ENCODE measurements around the gene MRPL17. TPM values are rescaled to one million over a fixed set of nuclear protein-coding genes. Genes with fewer than 3 reads are reported as not detected.

MRPL17 gene
- total RNA-seq, 1 experiment from 2014 or later, result 77.1 TPM

DNA sequence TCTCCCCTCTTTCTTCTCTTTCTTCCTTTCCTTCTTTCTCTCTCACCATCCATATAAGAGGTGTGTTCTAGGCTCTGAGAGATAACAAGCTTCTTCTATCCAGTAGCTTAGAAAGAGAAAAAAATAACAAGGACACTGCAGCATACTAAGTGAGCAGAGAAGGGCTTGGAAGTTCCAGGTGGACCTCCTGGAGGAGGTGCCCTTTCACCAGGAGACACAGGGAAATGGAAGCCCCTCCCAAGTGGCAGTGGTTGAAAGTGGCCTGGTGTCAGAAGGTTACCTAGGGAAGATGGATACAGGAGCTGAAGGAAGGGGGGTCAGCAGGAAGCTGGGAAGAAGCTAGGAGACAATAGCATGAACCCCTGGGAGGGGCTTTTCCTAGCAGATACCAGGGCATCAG, 33.0 kb downstream of the MRPL17 start:
- no peak overlapping the region for H3K27ac Mint-ChIP-seq
- no peaks in the 10 kb centered on the region for H3K9me3 Mint-ChIP-seq
- H3K27me3 Mint-ChIP-seq (ENCODE audit: low read depth), result no peaks in the 10 kb centered on the region
- DNase-seq (ENCODE audit: low spot score), result no peak
- ChIA-PET POLR2A (no interaction called here), CTCF (interaction anchor here (1.8 kb wide), 1 partner anchor 17 kb away, joined by 6 read pairs; no protein-coding TSS in a partner anchor)
- no peak for ATAC-seq
- H3K36me3 Mint-ChIP-seq, result no peaks in the 10 kb centered on the region
- no peaks in the 10 kb centered on the region for H3K4me1 Mint-ChIP-seq
- no peak overlapping the region for H3K4me3 Mint-ChIP-seq
- TF ChIP-seq, protein P1, sequence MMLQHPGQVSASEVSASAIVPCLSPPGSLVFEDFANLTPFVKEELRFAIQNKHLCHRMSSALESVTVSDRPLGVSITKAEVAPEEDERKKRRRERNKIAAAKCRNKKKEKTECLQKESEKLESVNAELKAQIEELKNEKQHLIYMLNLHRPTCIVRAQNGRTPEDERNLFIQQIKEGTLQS (CRISPR knock-in tag; conservative IDR thresholded peaks at IDR 0.05), result no peak
- TF ChIP-seq, protein P2, sequence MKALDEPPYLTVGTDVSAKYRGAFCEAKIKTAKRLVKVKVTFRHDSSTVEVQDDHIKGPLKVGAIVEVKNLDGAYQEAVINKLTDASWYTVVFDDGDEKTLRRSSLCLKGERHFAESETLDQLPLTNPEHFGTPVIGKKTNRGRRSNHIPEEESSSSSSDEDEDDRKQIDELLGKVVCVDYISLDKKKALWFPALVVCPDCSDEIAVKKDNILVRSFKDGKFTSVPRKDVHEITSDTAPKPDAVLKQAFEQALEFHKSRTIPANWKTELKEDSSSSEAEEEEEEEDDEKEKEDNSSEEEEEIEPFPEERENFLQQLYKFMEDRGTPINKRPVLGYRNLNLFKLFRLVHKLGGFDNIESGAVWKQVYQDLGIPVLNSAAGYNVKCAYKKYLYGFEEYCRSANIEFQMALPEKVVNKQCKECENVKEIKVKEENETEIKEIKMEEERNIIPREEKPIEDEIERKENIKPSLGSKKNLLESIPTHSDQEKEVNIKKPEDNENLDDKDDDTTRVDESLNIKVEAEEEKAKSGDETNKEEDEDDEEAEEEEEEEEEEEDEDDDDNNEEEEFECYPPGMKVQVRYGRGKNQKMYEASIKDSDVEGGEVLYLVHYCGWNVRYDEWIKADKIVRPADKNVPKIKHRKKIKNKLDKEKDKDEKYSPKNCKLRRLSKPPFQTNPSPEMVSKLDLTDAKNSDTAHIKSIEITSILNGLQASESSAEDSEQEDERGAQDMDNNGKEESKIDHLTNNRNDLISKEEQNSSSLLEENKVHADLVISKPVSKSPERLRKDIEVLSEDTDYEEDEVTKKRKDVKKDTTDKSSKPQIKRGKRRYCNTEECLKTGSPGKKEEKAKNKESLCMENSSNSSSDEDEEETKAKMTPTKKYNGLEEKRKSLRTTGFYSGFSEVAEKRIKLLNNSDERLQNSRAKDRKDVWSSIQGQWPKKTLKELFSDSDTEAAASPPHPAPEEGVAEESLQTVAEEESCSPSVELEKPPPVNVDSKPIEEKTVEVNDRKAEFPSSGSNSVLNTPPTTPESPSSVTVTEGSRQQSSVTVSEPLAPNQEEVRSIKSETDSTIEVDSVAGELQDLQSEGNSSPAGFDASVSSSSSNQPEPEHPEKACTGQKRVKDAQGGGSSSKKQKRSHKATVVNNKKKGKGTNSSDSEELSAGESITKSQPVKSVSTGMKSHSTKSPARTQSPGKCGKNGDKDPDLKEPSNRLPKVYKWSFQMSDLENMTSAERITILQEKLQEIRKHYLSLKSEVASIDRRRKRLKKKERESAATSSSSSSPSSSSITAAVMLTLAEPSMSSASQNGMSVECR (CRISPR knock-in tag; IDR thresholded peaks at IDR 0.05; ENCODE audit: borderline replicate concordance), result no peak
- TF ChIP-seq TEAD4 (CRISPR knock-in tag; IDR thresholded peaks at IDR 0.05), result no peak
- no peak for TF ChIP-seq NFYB (CRISPR knock-in tag; conservative IDR thresholded peaks at IDR 0.05; ENCODE audit: low read depth)
- no peak for TF ChIP-seq ZNF232 (CRISPR knock-in tag; IDR thresholded peaks at IDR 0.05)
- TF ChIP-seq NFE2L1 (CRISPR knock-in tag; IDR thresholded peaks at IDR 0.05), result no peak
- TF ChIP-seq, protein P3, sequence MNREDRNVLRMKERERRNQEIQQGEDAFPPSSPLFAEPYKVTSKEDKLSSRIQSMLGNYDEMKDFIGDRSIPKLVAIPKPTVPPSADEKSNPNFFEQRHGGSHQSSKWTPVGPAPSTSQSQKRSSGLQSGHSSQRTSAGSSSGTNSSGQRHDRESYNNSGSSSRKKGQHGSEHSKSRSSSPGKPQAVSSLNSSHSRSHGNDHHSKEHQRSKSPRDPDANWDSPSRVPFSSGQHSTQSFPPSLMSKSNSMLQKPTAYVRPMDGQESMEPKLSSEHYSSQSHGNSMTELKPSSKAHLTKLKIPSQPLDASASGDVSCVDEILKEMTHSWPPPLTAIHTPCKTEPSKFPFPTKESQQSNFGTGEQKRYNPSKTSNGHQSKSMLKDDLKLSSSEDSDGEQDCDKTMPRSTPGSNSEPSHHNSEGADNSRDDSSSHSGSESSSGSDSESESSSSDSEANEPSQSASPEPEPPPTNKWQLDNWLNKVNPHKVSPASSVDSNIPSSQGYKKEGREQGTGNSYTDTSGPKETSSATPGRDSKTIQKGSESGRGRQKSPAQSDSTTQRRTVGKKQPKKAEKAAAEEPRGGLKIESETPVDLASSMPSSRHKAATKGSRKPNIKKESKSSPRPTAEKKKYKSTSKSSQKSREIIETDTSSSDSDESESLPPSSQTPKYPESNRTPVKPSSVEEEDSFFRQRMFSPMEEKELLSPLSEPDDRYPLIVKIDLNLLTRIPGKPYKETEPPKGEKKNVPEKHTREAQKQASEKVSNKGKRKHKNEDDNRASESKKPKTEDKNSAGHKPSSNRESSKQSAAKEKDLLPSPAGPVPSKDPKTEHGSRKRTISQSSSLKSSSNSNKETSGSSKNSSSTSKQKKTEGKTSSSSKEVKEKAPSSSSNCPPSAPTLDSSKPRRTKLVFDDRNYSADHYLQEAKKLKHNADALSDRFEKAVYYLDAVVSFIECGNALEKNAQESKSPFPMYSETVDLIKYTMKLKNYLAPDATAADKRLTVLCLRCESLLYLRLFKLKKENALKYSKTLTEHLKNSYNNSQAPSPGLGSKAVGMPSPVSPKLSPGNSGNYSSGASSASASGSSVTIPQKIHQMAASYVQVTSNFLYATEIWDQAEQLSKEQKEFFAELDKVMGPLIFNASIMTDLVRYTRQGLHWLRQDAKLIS (CRISPR knock-in tag; IDR thresholded peaks at IDR 0.05; ENCODE audit: borderline replicate concordance), result no peak
- TF ChIP-seq, protein P4, sequence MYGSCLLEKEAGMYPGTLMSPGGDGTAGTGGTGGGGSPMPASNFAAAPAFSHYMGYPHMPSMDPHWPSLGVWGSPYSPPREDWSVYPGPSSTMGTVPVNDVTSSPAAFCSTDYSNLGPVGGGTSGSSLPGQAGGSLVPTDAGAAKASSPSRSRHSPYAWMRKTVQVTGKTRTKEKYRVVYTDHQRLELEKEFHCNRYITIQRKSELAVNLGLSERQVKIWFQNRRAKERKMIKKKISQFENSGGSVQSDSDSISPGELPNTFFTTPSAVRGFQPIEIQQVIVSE (CRISPR knock-in tag; IDR thresholded peaks at IDR 0.05; ENCODE audit: borderline replicate concordance), result no peak
- no peak for TF ChIP-seq RELA (CRISPR knock-in tag; IDR thresholded peaks at IDR 0.05; ENCODE audit: borderline replicate concordance)

DNA sequence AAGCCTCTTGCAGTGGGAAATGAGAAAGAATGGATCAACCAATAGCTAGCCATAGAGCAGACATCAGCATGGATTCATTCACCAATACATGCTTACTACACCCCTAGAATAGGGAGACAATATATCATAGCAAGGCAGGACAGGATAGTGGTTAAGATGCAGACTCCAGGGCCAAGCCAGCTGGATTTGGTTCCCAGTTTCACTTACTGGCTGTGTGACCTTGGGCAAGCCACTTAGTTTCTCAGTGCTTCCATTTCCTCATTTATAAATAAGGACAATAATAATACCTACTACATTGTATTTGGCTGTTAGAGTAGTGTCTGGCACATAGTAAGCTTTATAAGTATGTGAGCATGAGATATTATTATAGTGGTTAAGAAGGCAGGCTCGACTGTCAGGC, 34.6 kb downstream of the MRPL17 start:
- H3K27me3 Mint-ChIP-seq (ENCODE audit: low read depth), result no peaks in the 10 kb centered on the region
- ATAC-seq (no peak), DNase-seq (ENCODE audit: low spot score) (no peak)
- H3K4me1 Mint-ChIP-seq, result no peaks in the 10 kb centered on the region
- POLR2A ChIA-PET, result no interaction called here
- no peaks in the 10 kb centered on the region for H3K9me3 Mint-ChIP-seq
- no peak overlapping the region for H3K27ac Mint-ChIP-seq
- CTCF ChIA-PET, result no interaction called here
- no peaks in the 10 kb centered on the region for H3K36me3 Mint-ChIP-seq
- no peak for TF ChIP-seq CREB1 (CRISPR knock-in tag; IDR thresholded peaks at IDR 0.05)
- no peak overlapping the region for H3K4me3 Mint-ChIP-seq

DNA sequence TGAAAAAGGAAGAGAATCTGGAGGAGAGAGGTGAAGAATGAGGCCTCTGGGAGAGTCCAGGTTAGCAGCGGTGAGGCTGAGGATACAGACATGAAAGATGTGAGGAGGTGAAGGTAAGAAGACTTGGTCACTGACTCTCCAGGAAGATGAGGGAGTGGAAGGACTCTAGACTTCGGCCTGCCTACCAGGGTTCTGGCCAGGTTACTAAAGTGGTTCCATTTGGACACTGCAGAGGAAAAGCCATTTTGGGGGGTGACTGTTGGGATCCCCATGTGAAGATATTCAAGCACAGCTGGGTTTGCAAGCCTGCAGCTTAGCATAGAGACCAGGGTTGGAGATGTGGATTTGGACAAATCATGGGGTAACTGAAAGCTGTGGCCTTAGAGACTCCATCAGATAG, 35.3 kb downstream of the MRPL17 start:
- Mint-ChIP-seq H3K36me3 (no peaks in the 10 kb centered on the region), H3K4me1 (no peaks in the 10 kb centered on the region), H3K27ac (no peak overlapping the region), H3K27me3 (ENCODE audit: low read depth) (no peaks in the 10 kb centered on the region), H3K4me3 (no peak overlapping the region), H3K9me3 (no peaks in the 10 kb centered on the region)
- no peak for DNase-seq (ENCODE audit: low spot score)
- no peak for TF ChIP-seq ZBTB21 (CRISPR knock-in tag; IDR thresholded peaks at IDR 0.05; ENCODE audit: borderline replicate concordance)
- TF ChIP-seq ZNF317 (CRISPR knock-in tag; IDR thresholded peaks at IDR 0.05; ENCODE audit: borderline replicate concordance, low read depth), result no peak
- TF ChIP-seq ELF4 (CRISPR knock-in tag; IDR thresholded peaks at IDR 0.05; ENCODE audit: low read depth), result no peak
- TF ChIP-seq, protein P5, sequence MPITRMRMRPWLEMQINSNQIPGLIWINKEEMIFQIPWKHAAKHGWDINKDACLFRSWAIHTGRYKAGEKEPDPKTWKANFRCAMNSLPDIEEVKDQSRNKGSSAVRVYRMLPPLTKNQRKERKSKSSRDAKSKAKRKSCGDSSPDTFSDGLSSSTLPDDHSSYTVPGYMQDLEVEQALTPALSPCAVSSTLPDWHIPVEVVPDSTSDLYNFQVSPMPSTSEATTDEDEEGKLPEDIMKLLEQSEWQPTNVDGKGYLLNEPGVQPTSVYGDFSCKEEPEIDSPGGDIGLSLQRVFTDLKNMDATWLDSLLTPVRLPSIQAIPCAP (CRISPR knock-in tag; IDR thresholded peaks at IDR 0.05), result no peak
- no peak for TF ChIP-seq ZNF263 (CRISPR knock-in tag; IDR thresholded peaks at IDR 0.05; ENCODE audit: low read depth)
- TF ChIP-seq, protein P6, sequence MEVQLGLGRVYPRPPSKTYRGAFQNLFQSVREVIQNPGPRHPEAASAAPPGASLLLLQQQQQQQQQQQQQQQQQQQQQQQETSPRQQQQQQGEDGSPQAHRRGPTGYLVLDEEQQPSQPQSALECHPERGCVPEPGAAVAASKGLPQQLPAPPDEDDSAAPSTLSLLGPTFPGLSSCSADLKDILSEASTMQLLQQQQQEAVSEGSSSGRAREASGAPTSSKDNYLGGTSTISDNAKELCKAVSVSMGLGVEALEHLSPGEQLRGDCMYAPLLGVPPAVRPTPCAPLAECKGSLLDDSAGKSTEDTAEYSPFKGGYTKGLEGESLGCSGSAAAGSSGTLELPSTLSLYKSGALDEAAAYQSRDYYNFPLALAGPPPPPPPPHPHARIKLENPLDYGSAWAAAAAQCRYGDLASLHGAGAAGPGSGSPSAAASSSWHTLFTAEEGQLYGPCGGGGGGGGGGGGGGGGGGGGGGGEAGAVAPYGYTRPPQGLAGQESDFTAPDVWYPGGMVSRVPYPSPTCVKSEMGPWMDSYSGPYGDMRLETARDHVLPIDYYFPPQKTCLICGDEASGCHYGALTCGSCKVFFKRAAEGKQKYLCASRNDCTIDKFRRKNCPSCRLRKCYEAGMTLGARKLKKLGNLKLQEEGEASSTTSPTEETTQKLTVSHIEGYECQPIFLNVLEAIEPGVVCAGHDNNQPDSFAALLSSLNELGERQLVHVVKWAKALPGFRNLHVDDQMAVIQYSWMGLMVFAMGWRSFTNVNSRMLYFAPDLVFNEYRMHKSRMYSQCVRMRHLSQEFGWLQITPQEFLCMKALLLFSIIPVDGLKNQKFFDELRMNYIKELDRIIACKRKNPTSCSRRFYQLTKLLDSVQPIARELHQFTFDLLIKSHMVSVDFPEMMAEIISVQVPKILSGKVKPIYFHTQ (CRISPR knock-in tag; IDR thresholded peaks at IDR 0.05), result no peak
- POLR2A ChIA-PET, result interaction anchor here (0.9 kb wide), 1 partner anchor 44 kb away, joined by 3 read pairs; no protein-coding TSS in a partner anchor
- CTCF ChIA-PET, result interaction anchor here (1.0 to 1.6 kb wide), 2 partner anchors 20 to 36 kb away, joined by 4 to 8 read pairs; partner anchors contain the start of gene TAF10
- ATAC-seq, result no peak
